GM12875 (cell line): Measurements from ENCODE around the gene PARD3B.

Experiments used
- H3K4me3 ChIP-seq: one replicate; pipeline ENCODE4 v1.5.1; 2011; ENCODE audit warnings: low read depth, low read length, control low read depth
- TF ChIP-seq, protein P1 (sequence below): IDR thresholded peaks from 2 replicates; pipeline ENCODE4 v1.5.1; 2011; ENCODE audit warnings: low read depth, mild to moderate bottlenecking, control low read depth, inconsistent platforms, low read length, moderate library complexity, borderline replicate concordance; ENCODE audit not compliant: insufficient read depth

The PARD3B gene

DNA sequence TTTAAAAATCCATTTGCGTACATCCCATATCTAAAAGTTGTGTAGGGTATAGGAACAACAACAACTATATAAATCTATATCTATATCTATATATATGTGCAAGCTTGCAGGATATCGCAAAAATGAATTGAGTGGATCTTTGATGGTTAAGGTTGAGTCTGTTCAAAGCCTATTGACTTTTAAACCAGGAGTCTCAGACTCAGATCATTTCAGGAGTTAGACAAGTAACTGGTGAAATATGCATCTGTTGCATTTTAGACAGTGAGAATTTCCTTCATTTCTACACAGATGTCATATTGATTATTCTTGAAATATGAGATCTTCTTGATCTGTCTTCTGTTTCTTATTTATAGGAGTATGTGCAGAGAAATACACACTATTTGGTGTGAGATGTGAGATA is 66.5 kb downstream of the PARD3B start:
- TF ChIP-seq, protein P1, sequence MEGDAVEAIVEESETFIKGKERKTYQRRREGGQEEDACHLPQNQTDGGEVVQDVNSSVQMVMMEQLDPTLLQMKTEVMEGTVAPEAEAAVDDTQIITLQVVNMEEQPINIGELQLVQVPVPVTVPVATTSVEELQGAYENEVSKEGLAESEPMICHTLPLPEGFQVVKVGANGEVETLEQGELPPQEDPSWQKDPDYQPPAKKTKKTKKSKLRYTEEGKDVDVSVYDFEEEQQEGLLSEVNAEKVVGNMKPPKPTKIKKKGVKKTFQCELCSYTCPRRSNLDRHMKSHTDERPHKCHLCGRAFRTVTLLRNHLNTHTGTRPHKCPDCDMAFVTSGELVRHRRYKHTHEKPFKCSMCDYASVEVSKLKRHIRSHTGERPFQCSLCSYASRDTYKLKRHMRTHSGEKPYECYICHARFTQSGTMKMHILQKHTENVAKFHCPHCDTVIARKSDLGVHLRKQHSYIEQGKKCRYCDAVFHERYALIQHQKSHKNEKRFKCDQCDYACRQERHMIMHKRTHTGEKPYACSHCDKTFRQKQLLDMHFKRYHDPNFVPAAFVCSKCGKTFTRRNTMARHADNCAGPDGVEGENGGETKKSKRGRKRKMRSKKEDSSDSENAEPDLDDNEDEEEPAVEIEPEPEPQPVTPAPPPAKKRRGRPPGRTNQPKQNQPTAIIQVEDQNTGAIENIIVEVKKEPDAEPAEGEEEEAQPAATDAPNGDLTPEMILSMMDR = no peak
- H3K4me3 ChIP-seq = no peak overlapping the region

- TF ChIP-seq, protein P1 = no peak
- H3K4me3 ChIP-seq = no peak overlapping the region
These were observed 68.4 kb downstream of the PARD3B start for GRCh38 chr2:204613635-204614034.

DNA sequence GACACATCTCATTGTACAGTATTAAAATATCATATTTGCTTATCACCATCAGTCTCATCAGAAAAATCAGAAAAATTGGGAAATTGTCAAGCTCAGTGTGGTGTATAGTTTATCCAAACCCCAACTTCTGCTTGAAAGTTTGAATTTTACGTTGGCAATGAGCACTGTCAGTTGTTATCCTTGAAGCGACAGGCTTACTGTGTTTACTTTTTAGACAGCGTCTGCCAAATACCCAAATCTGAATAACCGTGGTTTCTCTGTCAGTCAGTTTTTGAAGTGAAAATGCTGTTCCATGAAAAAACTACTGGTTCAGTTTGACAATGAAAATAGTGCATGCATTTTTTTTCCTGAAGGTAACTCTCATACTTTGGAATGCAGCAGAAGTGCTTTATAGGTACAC is 70.2 kb downstream of the PARD3B start:
- TF ChIP-seq, protein P1 = no peak
- H3K4me3 ChIP-seq = no peak overlapping the region

DNA sequence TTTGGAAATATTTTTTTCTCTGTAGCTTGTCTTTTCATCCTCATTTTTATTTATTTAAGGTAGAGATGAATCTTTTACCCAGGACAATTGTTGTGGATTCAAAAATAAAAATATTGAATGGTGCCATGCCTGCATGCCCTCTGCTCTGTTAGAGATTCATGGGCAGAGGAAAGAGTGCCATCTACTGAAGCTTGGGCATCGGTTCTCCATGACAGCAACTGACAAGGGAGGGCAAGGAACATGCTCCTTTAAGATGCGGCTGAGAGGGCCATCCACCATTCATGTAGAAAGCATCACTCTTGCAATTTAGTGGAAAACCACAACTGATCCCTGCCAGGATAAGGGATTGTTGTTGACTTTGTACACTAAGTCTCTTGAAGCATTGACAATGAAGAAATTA is 79.9 kb downstream of the PARD3B start:
- H3K4me3 ChIP-seq = no peak overlapping the region
- TF ChIP-seq, protein P1 = no peak

GRCh38 chr2:204628926-204629712 is 83.8 kb downstream of the PARD3B start:
- TF ChIP-seq, protein P1 = no peak
- H3K4me3 ChIP-seq = no peak overlapping the region

DNA sequence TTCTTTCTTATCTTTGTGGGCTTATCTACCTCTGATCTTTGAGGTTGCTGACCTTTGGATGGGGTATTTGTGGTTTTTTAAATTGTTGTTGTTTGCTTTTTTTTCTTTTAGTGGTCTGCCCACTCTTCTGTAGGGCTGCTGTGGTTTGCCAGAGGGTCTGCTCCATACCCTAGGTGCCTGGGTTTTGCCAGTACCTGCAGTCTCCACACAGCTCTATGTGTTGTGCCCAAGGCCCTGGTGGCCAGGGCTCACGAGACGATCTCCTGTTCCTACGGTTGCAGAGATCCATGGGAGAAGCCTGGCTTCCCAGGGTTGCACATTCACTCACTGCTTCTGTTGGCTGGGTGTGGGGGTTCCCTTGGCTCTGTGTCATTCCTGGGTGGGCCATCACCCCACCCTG is 87.1 kb downstream of the PARD3B start:
- no peak overlapping the region for H3K4me3 ChIP-seq

More for the DNA sequence above, 87.1 kb downstream of the PARD3B start:
- TF ChIP-seq, protein P1 = no peak
